MCF 10A (cell line): ENCODE data around the gene PAQR8. TPM values are rescaled to one million over a fixed set of nuclear protein-coding genes. Genes with fewer than 3 reads are reported as not detected.

Experiments
- BruUV-seq: library from RNA; stranded (reverse); fragments of 400-500 nt; replicated peaks from 2 replicates; lab custom pipeline; 2021; lab: Mats Ljungman, UMichigan
- CTCF ChIA-PET: fragments of 300-600 bp; sonication (Branson Sonifier 250); formaldehyde crosslinking; extraction: SDS; loops from one replicate; lab custom pipeline; 2021; ENCODE audit warnings: antibody characterized with exemption, inconsistent platforms; lab: Yijun Ruan, JAX
- POLR2A ChIA-PET: fragments of 300-600, 350-650 bp; sonication (Branson Sonifier 250); formaldehyde crosslinking; extraction: SDS; loops from one replicate; lab custom pipeline; 2020; ENCODE audit warnings: antibody characterized with exemption, inconsistent platforms; lab: Yijun Ruan, JAX
- DNase-seq: peaks from one replicate; pipeline ENCODE4 v3.0.0-alpha.2; 2018; ENCODE audit not compliant: unreplicated experiment
- H3K27ac Mint-ChIP-seq: one replicate; pipeline ENCODE4 v1.8.0; 2022; ENCODE audit warnings: mild to moderate bottlenecking, low read depth, mixed read lengths; ENCODE audit not compliant: unreplicated experiment
- H3K27me3 Mint-ChIP-seq: one replicate; pipeline ENCODE4 v1.8.0; 2022; ENCODE audit warnings: mixed read lengths; ENCODE audit not compliant: insufficient read depth, unreplicated experiment
- H3K36me3 Mint-ChIP-seq: one replicate; pipeline ENCODE4 v1.8.0; 2022; ENCODE audit warnings: mild to moderate bottlenecking, moderate library complexity, mixed read lengths; ENCODE audit not compliant: insufficient read depth, unreplicated experiment
- H3K4me1 Mint-ChIP-seq: one replicate; pipeline ENCODE4 v1.8.0; 2022; ENCODE audit warnings: mixed read lengths; ENCODE audit not compliant: insufficient read depth, unreplicated experiment
- H3K4me3 Mint-ChIP-seq: one replicate; pipeline ENCODE4 v1.8.0; 2022; ENCODE audit warnings: mild to moderate bottlenecking, moderate library complexity, mixed read lengths; ENCODE audit not compliant: unreplicated experiment
- H3K9me3 Mint-ChIP-seq: one replicate; pipeline ENCODE4 v1.8.0; 2022; ENCODE audit warnings: mixed read lengths; ENCODE audit not compliant: unreplicated experiment
- intact Hi-C: fragments of 100-400 bp; cut with micrococcal nuclease; formaldehyde crosslinking; loops from 2 replicates; pipeline ENCODE4 v1.14.1; 2022
- total RNA-seq: library from RNA; stranded (reverse); gene quantifications from 2 replicates; pipeline ENCODE4 v1.2.3, GENCODE V29; 2022
- TF ChIP-seq, protein P1 (sequence below): fragments of 200-600 bp; IDR thresholded peaks from one replicate; pipeline ENCODE4 v1.8.0; 2022; ENCODE audit warnings: antibody characterized with exemption, mild to moderate bottlenecking; ENCODE audit not compliant: unreplicated experiment

PAQR8 gene
- total RNA-seq, 1 experiment from 2014 or later: 1.9 TPM

GRCh38 chr6:52389264-52389625 lies 27.3 kb downstream of the PAQR8 start:
- ChIA-PET POLR2A (interaction anchor here (1.0 to 1.4 kb wide), 2 partner anchors 17 to 105 kb away, joined by 3 to 6 read pairs; partner anchors contain the start of gene MCM3), CTCF (interaction anchor here (0.5 to 2.6 kb wide), 11 partner anchors 10 to 455 kb away, joined by 3 to 19 read pairs (median 3); partner anchors contain the start of gene MCM3)
- no TSS peak for BruUV-seq
- Mint-ChIP-seq H3K27me3 (no peaks in the 10 kb centered on the region), H3K4me3 (no peak overlapping the region), H3K9me3 (no peaks in the 10 kb centered on the region), H3K27ac (peak overlapping the region; percentile 76), H3K36me3 (no peaks in the 10 kb centered on the region), H3K4me1 (peaks cover 26% of the 10 kb centered on the region)
- TF ChIP-seq, protein P1, sequence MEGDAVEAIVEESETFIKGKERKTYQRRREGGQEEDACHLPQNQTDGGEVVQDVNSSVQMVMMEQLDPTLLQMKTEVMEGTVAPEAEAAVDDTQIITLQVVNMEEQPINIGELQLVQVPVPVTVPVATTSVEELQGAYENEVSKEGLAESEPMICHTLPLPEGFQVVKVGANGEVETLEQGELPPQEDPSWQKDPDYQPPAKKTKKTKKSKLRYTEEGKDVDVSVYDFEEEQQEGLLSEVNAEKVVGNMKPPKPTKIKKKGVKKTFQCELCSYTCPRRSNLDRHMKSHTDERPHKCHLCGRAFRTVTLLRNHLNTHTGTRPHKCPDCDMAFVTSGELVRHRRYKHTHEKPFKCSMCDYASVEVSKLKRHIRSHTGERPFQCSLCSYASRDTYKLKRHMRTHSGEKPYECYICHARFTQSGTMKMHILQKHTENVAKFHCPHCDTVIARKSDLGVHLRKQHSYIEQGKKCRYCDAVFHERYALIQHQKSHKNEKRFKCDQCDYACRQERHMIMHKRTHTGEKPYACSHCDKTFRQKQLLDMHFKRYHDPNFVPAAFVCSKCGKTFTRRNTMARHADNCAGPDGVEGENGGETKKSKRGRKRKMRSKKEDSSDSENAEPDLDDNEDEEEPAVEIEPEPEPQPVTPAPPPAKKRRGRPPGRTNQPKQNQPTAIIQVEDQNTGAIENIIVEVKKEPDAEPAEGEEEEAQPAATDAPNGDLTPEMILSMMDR: no peak
- DNase-seq: no peak
- intact Hi-C loops: no loop called here

- no peaks in the 10 kb centered on the region for H3K36me3 Mint-ChIP-seq
- TF ChIP-seq, protein P1: no peak
- H3K27ac Mint-ChIP-seq: peak overlapping the region; percentile 76
- H3K4me3 Mint-ChIP-seq: peak overlapping the region; percentile 25
- H3K9me3 Mint-ChIP-seq: no peaks in the 10 kb centered on the region
- ChIA-PET CTCF (interaction anchor here (0.6 to 2.6 kb wide), 15 partner anchors 10 to 284 kb away, joined by 3 to 19 read pairs (median 3); partner anchors contain the start of gene MCM3), POLR2A (interaction anchor here (0.7 to 2.0 kb wide), 7 partner anchors 9 to 105 kb away, joined by 3 to 8 read pairs (median 6); partner anchors contain the start of gene PAQR8)
- BruUV-seq: no TSS peak
- no peaks in the 10 kb centered on the region for H3K27me3 Mint-ChIP-seq
- peaks cover 21% of the 10 kb centered on the region for H3K4me1 Mint-ChIP-seq
- peak; percentile 50 for DNase-seq
- intact Hi-C loops: no loop called here
Measured at GRCh38 chr6:52389626-52390360, 27.8 kb downstream of the PAQR8 start.

- TF ChIP-seq, protein P1: no peak
- Mint-ChIP-seq H3K27ac (peak overlapping the region; percentile 76), H3K9me3 (no peaks in the 10 kb centered on the region), H3K4me1 (peaks cover 20% of the 10 kb centered on the region), H3K4me3 (peak overlapping the region; percentile 25), H3K27me3 (no peaks in the 10 kb centered on the region), H3K36me3 (no peaks in the 10 kb centered on the region)
- CTCF ChIA-PET: interaction anchor here (0.6 to 2.6 kb wide), 13 partner anchors 10 to 283 kb away, joined by 3 to 19 read pairs (median 4); partner anchors contain the start of gene MCM3
- no TSS peak for BruUV-seq
- intact Hi-C loops: no loop called here
- peak; percentile 77 for DNase-seq
- POLR2A ChIA-PET: interaction anchor here (1.1 to 2.0 kb wide), 6 partner anchors 10 to 105 kb away, joined by 3 to 8 read pairs (median 6); partner anchors contain the start of gene PAQR8
Measured at GRCh38 chr6:52390361-52390727, 28.4 kb downstream of the PAQR8 start.

DNA sequence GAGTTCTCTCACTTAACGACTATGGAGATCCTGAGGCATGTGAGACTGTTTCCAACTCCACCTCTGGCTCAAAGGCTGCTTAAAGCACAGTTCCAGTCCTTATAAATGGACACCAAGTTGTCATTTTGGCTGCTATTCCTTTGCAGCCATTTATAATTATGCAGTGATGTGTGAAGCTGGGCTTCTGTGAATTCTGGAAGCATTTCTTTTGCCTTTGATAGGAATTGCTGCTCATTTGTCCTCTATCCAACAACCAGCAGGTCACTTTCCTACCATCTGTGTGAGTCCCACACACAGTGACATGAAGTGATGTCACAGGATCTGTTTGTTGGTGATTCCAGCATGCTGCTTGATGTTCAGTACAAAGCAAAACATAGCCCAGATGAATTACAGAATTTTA lies 29.6 kb downstream of the PAQR8 start:
- Mint-ChIP-seq H3K4me3 (no peak overlapping the region), H3K27ac (no peak overlapping the region), H3K27me3 (no peaks in the 10 kb centered on the region), H3K4me1 (peaks cover 20% of the 10 kb centered on the region), H3K9me3 (no peaks in the 10 kb centered on the region), H3K36me3 (no peaks in the 10 kb centered on the region)
- CTCF ChIA-PET: interaction anchor here (0.6 to 1.9 kb wide), 5 partner anchors 9 to 220 kb away, joined by 3 to 11 read pairs (median 4); no protein-coding TSS in a partner anchor
- intact Hi-C loops: no loop called here
- POLR2A ChIA-PET: interaction anchor here (1.3 to 2.0 kb wide), 4 partner anchors 27 to 39 kb away, joined by 3 to 8 read pairs (median 4); no protein-coding TSS in a partner anchor
- BruUV-seq: no TSS peak
- DNase-seq: no peak
- TF ChIP-seq, protein P1: no peak
